Stimulated activated naive CD8-positive, alpha-beta T cell treated with anti-CD3 and anti-CD28 coated beads, Interleukin-15, amount 100 ng/mL, for 72 hours (primary cell): ENCODE data around the gene STK24.

Source experiments
- ATAC-seq: fragments of 150-1000 bp; cut with Tn5 transposase; 2 replicates; pipeline ENCODE4 v1.10.0; 2021; ENCODE audit warnings: mild to moderate bottlenecking, moderate library complexity
- DNase-seq, 2 donors: peaks; one replicate each; pipeline ENCODE4 v3.0.0; 2021 to 2022
- H3K27ac Mint-ChIP-seq, 2 donors: one replicate each; pipeline ENCODE4 v1.8.0; 2022; ENCODE audit warnings: mild to moderate bottlenecking in 2 of 2, mixed read lengths in 2 of 2, moderate library complexity in 2 of 2
- H3K27me3 Mint-ChIP-seq: one replicate; pipeline ENCODE4 v1.8.0; 2022; ENCODE audit warnings: mixed read lengths
- H3K4me1 Mint-ChIP-seq: one replicate; pipeline ENCODE4 v1.8.0; 2022; ENCODE audit warnings: mild to moderate bottlenecking, mixed read lengths
- H3K4me3 Mint-ChIP-seq, 2 donors: one replicate each; pipeline ENCODE4 v1.8.0; 2022; ENCODE audit warnings: mild to moderate bottlenecking in 2 of 2, mixed read lengths in 2 of 2, moderate library complexity in 1 of 2
- H3K9me3 Mint-ChIP-seq, 2 donors: one replicate each; pipeline ENCODE4 v1.8.0; 2022; ENCODE audit warnings: mixed read lengths in 2 of 2

STK24 gene

DNA sequence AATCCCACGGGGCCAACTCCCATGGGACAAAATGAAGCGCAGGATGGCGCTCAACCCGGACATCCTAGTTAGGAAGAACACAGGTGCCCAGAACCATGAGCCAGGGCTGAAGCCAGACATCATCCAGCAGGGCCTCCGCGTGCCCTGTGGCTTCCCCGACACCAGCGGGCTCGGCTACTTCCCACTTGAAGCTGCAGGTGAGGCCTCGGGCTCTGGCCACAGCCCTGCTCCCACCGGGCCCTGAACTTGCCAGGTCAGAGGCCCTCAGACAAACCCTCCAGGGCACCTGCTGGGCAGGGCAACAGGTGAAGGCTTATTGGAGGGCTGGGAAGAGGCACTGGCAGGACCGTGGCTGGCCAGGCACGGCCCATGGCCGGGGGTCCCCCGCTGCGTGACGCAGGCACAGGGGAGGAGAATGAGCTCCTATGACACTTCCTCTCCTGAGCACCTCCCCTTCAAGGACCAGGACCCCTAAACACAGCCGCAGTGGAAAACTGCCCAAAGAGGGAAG, 117.7 kb downstream of the STK24 start:
- H3K4me3 Mint-ChIP-seq, result no peak overlapping the region
- peak overlapping the region; percentile 48 to 92 for H3K27ac Mint-ChIP-seq
- DNase-seq (no peak), ATAC-seq (no peak)
- no peaks in the 10 kb centered on the region for H3K9me3 Mint-ChIP-seq
- H3K4me1 Mint-ChIP-seq, result peaks cover 42% of the 10 kb centered on the region
- no peaks in the 10 kb centered on the region for H3K27me3 Mint-ChIP-seq

DNA sequence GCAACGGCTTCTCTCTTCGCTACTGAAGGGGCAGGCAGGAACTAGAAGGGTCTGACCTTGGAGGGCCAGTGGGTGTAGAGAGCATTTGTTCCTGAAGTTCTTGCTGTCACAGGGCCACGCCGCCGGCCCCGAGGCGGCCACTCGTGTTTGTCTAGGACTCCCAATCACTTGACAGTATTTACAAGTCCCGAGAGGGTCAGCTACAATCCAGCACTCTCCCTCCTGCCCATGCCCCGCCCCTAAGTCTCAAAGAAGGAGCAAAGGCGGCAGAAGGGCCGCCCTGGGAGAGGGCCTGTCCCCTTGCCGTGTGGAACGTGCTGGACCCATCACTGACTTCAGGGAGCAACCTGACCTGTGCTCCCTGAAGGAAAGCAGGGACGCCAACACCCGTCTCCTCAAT, 118.5 kb downstream of the STK24 start:
- ATAC-seq, result no peak
- no peak for DNase-seq
- no peak overlapping the region for H3K27ac Mint-ChIP-seq
- H3K27me3 Mint-ChIP-seq, result no peaks in the 10 kb centered on the region
- no peak overlapping the region for H3K4me3 Mint-ChIP-seq
- H3K4me1 Mint-ChIP-seq, result peaks cover 40% of the 10 kb centered on the region
- no peaks in the 10 kb centered on the region for H3K9me3 Mint-ChIP-seq

DNA sequence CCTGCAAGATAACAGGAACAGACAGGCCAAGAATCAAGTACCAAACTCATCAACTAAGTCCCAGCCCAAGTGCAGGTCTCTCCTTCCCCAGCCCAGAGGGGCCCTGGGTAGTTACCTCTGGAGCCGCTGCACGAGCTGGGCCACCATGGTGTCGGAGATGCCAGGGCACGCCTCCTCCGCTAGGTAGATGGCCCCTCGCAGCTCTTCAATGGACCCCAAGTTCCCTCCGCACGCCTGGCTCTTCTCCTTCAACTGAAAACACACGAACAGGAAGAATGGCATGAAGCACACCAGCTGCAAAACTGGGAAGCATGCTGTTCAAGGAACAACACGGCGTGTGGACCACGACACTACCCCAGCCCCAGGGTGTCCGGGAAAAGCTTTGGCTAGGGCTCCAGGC, 119.9 kb downstream of the STK24 start:
- H3K4me1 Mint-ChIP-seq, result peaks cover 29% of the 10 kb centered on the region

DNA sequence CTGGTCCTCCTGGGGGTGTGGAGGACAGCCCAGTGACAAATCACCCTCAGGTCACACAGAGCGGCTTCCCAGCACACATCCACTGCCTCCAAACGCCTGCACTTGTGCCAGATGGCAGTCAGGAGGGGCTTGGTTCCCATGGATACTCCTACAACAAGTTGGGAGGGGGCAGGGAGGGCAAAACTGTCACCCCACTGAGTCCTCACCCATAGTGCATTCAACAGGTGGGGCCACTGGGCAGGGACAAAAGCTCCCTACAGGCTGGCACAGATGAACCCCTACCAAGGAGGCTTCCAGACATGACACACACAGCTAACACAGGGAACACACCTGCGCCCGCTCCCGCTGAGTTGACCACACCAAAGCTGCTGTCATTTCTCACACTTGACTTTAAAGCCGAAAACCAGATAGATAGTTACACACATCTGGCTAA, 120.5 kb downstream of the STK24 start:
- Mint-ChIP-seq H3K9me3 (no peaks in the 10 kb centered on the region), H3K4me3 (no peak overlapping the region), H3K27me3 (no peaks in the 10 kb centered on the region), H3K4me1 (peaks cover 33% of the 10 kb centered on the region), H3K27ac (no peak overlapping the region)
- ATAC-seq (no peak), DNase-seq (no peak)

More for the DNA sequence above, 119.9 kb downstream of the STK24 start:
- ATAC-seq (no peak), DNase-seq (no peak)
- Mint-ChIP-seq H3K27me3 (no peaks in the 10 kb centered on the region), H3K27ac (peak overlapping the region in 1 of 2 donors; percentile 98), H3K9me3 (no peaks in the 10 kb centered on the region), H3K4me3 (no peak overlapping the region)

DNA sequence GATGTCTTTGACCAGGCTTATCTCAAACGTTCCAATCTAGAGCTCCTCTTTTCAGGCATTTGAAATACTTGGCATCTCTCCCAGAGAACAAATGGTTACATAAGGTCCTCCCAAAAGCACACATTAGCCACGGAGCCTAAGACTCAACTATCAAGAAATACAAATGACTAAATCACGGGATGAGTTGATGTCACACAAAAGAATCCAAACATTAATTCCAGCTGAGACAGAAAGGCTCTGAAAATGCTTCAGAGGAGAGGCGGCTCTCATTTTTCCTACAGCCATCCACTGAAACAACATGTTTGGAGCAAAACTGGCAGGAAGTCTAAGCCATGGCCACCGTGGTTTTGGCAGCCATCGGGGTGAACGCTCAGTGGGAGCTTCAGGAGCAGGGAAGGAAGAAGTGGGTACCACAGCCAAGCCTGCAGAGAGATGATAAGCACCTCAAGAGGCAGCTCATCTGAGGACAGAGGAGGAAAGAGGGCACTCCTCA, 122.5 kb downstream of the STK24 start:
- no peak overlapping the region for H3K4me3 Mint-ChIP-seq
- DNase-seq, result no peak
- no peak for ATAC-seq
- H3K27ac Mint-ChIP-seq, result no peak overlapping the region
- peaks cover 28% of the 10 kb centered on the region for H3K4me1 Mint-ChIP-seq
- no peaks in the 10 kb centered on the region for H3K27me3 Mint-ChIP-seq
- H3K9me3 Mint-ChIP-seq, result no peaks in the 10 kb centered on the region

DNA sequence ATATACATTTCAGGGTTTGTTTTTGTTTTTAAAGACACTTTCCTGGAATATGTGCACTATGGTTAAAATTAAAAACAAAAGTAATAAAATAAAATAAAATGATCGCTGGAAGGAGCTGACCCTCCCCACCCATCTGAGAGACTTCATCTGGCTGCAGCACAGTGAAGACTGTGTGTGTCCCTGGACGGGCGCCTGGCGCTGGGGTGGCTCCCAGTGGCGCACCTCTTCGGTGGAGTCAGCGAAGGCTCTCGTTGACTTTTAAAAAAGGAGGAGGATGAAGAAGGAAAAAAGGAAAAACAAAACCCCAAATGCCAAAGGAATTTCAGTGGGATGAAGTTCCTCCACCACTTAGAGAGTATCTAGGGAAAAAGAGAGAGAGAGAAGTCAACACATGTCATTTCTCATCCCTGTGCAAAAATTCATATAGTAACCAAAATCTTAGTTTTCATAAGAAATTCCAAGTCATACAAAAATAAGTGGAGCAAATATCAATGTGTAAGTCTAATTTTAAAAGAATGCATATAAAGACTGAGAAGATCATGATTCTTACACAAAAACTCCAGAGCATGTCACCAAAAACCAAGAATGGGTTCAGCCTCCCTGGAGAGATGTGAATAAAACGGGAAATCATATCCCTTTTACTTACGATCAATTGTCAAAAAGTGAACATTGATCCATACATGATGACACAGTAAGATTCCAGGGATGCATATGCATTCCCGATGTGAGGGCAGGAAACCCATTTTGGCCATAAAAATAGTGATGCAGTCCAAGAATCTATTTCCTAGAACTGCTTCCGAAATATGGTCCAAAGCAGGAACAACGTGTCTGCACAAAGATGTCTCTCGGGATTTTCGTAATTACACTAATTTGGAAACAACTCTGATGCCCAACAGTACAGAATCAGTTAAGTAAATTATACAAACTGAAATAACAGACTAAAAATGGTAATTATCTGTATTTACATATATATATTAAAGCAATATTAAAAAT, 123.8 kb downstream of the STK24 start:
- peaks cover 27% of the 10 kb centered on the region for H3K4me1 Mint-ChIP-seq
- no peak for DNase-seq
- no peaks in the 10 kb centered on the region for H3K9me3 Mint-ChIP-seq
- peak overlapping the region; percentile 67 to 72 for H3K27ac Mint-ChIP-seq
- no peak for ATAC-seq
- H3K4me3 Mint-ChIP-seq, result no peak overlapping the region
- no peaks in the 10 kb centered on the region for H3K27me3 Mint-ChIP-seq

DNA sequence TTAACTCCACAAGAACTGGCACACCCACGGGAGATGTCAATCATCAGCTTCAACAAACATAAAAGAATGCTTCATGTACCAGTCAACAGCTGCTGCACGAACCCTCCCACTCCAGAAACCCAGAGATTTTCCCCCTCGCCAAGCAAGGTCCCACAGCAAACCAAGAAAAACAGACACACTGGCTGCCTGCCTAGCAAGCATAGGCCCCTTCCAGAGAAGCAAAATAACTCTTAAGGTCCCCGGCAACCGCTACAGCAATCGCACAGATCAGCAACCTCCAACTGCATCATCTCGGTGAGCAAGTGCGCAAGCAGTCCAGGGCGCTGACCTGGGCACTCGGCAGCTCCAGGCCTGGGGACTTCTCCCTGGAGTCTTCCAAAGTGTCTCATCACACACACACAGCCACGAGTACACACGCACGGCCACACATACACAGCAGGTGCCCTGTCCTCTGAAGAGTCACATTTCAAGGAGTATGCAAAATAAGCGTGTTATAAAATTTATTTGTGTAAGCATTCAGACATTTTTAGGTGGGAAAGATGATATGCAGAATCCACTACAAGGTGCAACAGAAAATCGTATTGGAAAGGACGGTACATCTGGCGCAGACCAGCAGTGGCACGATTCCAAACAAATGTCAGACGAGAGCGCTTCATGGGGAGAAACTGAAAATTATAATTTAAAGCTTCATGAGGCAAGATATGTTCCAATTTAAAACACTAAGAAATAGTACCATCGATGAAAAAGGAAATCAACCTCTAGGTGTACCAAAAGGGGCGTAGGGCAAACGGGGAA, 125.0 kb downstream of the STK24 start:
- Mint-ChIP-seq H3K27me3 (no peaks in the 10 kb centered on the region), H3K4me3 (no peak overlapping the region), H3K27ac (peak overlapping the region in 1 of 2 donors; percentile 20), H3K9me3 (no peaks in the 10 kb centered on the region), H3K4me1 (peaks cover 28% of the 10 kb centered on the region)
- DNase-seq (no peak), ATAC-seq (no peak)

DNA sequence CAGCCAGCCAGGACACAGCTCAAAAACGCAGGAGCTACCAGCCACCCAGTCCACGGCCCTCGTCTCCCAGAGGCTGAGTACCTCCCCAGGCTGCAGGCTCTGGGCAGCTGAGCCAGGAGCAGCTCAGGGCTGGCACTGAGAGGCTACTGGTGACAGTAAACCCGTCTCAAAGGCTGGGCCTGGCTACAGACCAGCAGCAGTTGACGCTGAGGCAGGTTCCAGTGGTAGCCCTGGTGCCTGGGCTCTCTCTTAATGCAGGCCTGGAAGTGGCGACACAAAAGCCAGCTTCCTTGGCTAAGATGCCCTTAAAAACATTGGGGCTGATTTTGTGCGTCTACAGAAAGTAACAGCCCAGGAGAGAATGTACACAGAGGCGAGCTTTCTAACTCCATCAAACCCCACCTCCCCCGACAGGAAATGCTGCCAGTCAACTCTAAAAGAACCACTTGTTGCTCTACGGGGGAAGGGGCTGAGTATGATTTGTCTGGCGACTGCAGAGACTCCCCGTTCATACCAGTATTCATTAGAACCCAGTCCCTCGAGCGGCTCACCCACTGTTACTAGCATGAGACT, 126.3 kb downstream of the STK24 start:
- Mint-ChIP-seq H3K27me3 (no peaks in the 10 kb centered on the region), H3K27ac (peak overlapping the region; percentile 20 to 68), H3K9me3 (no peaks in the 10 kb centered on the region), H3K4me1 (peaks cover 40% of the 10 kb centered on the region), H3K4me3 (no peak overlapping the region)
- ATAC-seq, result peak; percentile 39
- DNase-seq, result no peak

DNA sequence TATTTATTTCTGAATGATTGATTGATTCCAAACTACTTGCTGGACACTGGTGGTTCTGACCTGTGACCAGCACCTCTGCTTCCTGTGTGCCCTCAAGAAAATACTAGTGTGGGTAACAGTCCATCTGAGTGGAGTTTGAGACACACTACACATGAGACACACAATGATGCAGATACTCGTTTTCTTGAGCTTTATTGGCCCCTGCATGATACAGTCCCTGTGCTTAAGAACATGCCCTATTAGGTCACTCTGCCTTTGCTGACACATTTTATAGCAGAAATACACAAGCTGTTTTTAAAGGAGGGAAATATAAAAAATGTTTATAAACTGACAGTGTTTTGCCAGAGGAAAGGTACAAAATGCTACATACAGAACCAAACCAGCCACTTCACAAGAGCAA, 126.9 kb downstream of the STK24 start:
- no peak overlapping the region for H3K4me3 Mint-ChIP-seq
- peaks cover 43% of the 10 kb centered on the region for H3K4me1 Mint-ChIP-seq
- no peak overlapping the region for H3K27ac Mint-ChIP-seq
- no peaks in the 10 kb centered on the region for H3K9me3 Mint-ChIP-seq
- ATAC-seq, result no peak
- DNase-seq, result no peak
- no peaks in the 10 kb centered on the region for H3K27me3 Mint-ChIP-seq

DNA sequence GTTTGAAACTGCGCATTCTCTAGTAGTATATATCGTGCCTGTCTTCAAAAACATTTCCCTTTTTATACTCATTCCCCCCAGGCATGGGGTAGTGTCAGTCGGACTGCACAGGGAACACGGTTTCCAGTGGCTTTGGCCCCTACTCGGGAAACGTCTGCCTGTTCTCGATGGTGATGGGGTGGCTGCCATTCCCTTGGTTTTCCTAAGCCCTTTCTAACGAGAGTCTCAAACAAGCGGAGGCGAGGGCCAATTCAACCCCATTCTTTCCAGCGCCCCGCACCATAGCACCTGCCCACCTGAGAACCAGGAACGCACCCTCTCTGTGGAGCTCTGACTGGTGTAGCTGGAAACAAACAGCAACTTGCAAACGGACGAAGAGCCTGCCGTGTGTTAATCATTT, 127.6 kb downstream of the STK24 start:
- H3K9me3 Mint-ChIP-seq, result no peaks in the 10 kb centered on the region
- no peak overlapping the region for H3K4me3 Mint-ChIP-seq
- no peaks in the 10 kb centered on the region for H3K27me3 Mint-ChIP-seq
- DNase-seq (no peak), ATAC-seq (no peak)
- peak overlapping the region in 1 of 2 donors; percentile 37 for H3K27ac Mint-ChIP-seq
- H3K4me1 Mint-ChIP-seq, result peaks cover 36% of the 10 kb centered on the region

DNA sequence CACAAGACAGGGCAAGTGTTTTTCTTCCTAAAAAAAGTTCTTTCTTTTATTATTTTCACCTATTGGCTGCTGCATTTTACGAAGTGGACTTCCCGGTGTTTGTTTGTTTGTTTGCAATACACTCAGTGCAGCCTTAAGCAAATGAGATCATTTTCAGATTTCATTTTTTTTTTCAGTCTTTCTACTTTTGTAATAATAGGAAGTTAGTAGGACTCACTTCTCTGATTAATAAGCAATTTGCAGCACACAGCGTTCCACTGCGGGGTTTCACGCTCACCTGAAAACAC, 128.3 kb downstream of the STK24 start:
- ATAC-seq, result no peak
- Mint-ChIP-seq H3K27ac (peak overlapping the region in 1 of 2 donors; percentile 87), H3K9me3 (no peaks in the 10 kb centered on the region)

DNA sequence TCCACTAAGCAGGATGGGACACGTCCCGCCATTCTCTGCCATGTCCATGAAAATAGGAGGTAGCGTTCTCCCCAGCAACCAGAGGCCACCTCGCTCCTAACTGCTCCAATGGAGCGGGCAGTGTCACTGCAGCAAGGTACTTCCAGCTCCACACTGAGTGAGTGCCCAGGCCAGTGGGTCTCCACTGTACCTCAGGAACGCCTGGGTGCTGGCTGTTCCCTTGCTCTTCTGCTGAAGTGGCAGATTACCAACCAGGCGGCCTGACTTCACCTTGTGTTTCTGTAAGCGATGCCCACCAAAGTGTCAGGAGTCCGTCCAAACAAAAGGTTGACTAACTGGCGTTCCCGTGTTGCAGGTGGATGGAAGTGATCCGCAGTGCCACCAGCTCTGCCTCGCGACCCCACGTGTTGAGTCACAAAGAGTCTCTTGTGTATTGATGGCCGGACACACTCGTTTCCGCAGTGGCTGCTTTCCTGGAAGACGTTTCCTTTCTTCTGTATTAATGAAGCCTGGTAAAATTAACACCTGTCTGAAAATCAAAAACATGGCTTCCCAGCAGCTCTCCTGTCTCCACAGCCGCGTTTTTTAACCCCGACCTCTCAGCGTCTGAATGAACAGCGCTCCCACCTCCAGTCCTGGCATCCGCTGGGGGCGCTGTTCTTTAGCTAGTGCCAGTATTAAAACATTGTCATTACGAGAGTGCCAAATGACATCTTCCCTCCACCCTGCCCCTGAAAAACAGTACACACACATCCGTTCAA, 128.8 kb downstream of the STK24 start:
- H3K4me3 Mint-ChIP-seq, result no peak overlapping the region
- no peaks in the 10 kb centered on the region for H3K9me3 Mint-ChIP-seq
- ATAC-seq, result no peak
- peaks cover 36% of the 10 kb centered on the region for H3K4me1 Mint-ChIP-seq
- H3K27ac Mint-ChIP-seq, result peak overlapping the region in 1 of 2 donors; percentile 87
- H3K27me3 Mint-ChIP-seq, result no peaks in the 10 kb centered on the region
- no peak for DNase-seq

More for the DNA sequence above, 128.3 kb downstream of the STK24 start:
- Mint-ChIP-seq H3K4me1 (peaks cover 36% of the 10 kb centered on the region), H3K4me3 (no peak overlapping the region), H3K27me3 (no peaks in the 10 kb centered on the region)
- no peak for DNase-seq

DNA sequence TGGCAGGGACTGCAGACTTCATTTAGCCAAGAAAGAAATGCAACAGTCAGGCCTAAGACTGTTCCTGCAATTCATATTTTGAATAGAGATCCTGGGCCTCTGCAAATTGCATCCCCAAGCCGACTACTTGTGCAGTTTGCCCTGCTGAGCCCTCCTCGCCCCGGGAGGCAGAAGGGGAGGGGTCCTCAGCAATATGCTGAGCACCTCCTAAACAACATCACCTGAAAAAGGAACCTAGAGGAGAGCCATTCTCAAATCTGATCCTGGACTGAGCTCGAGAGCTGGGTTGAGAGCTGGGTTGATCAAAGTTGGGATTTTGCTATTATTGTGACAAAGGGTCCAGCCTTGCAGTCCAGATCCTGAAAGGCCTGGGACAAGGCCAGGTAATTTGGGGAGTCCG, 129.8 kb downstream of the STK24 start:
- peak overlapping the region in 1 of 2 donors; percentile 86 for H3K27ac Mint-ChIP-seq
- DNase-seq (no peak), ATAC-seq (no peak)
- H3K27me3 Mint-ChIP-seq, result no peaks in the 10 kb centered on the region
- H3K9me3 Mint-ChIP-seq, result no peaks in the 10 kb centered on the region
- no peak overlapping the region for H3K4me3 Mint-ChIP-seq
- peaks cover 40% of the 10 kb centered on the region for H3K4me1 Mint-ChIP-seq

DNA sequence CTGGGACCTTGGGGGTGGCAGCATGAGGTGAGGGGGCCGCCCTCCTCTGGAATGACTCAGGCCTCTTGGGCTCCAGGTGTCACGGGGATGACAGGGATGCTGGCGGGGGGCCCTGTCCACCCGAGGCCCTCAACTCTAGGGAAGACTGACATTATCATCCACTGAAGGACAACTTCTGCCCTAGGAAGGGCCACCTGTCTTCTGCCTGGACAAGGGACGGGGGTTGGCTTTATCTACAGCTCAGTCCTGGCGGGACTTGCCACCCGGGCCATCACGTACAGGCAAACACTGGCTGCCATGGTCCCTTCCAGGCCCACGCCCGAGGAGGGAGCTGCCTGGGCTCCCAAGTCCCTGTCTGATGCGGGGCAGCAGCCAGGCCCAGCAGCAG, 130.7 kb downstream of the STK24 start:
- Mint-ChIP-seq H3K4me3 (no peak overlapping the region), H3K9me3 (no peaks in the 10 kb centered on the region), H3K27me3 (no peaks in the 10 kb centered on the region), H3K27ac (peak overlapping the region; percentile 85 to 86), H3K4me1 (peaks cover 42% of the 10 kb centered on the region)
- DNase-seq (no peak), ATAC-seq (peak; percentile 14)
